MM.1S (cell line): Measurements from ENCODE around the gene RFC2.
"Not testable (repeated sequence)": the region's sequence is repeated elsewhere in the genome, so short reads cannot be mapped to it uniquely, and the experiment has no call there.

ENCODE experiments used
- DNase-seq: peaks from one replicate; pipeline ENCODE4 v3.0.0-alpha.2; 2015
- H2AFZ ChIP-seq: fragments of 300-600 bp; sonication (generic); 2 replicates; pipeline ENCODE4 v1.6.0; 2016; ENCODE audit warnings: antibody characterized with exemption, low read length
- H3F3A ChIP-seq: fragments of 300-600 bp; sonication (generic); 2 replicates; pipeline ENCODE4 v1.6.1; 2016; ENCODE audit warnings: mild to moderate bottlenecking, antibody characterized with exemption, low read length, moderate library complexity, mixed read lengths; ENCODE audit not compliant: insufficient read depth
- H3K27ac ChIP-seq: fragments of 300-600 bp; sonication (generic); 2 replicates; pipeline ENCODE4 v1.5.1; 2016; ENCODE audit warnings: mild to moderate bottlenecking, low read length
- H3K27me3 ChIP-seq: fragments of 300-600 bp; sonication (generic); replicated peaks from 2 replicates; pipeline ENCODE4 v1.6.0; 2016; ENCODE audit warnings: low read length; ENCODE audit not compliant: insufficient read depth
- H3K36me3 ChIP-seq: fragments of 300-600 bp; sonication (generic); replicated peaks from 2 replicates; pipeline ENCODE4 v1.6.1; 2016; ENCODE audit warnings: mild to moderate bottlenecking, low read length, mixed read lengths; ENCODE audit not compliant: insufficient read depth
- H3K4me1 ChIP-seq: fragments of 300-600 bp; sonication (generic); 2 replicates; pipeline ENCODE4 v1.6.1; 2016; ENCODE audit warnings: low read length, mixed read lengths
- H3K4me2 ChIP-seq: fragments of 300-600 bp; sonication (generic); 2 replicates; pipeline ENCODE4 v1.6.0; 2016; ENCODE audit warnings: low read depth, low read length
- H3K4me3 ChIP-seq: fragments of 300-600 bp; sonication (generic); 2 replicates; pipeline ENCODE4 v1.5.1; 2016; ENCODE audit warnings: low read length, mixed read lengths
- H3K79me2 ChIP-seq: fragments of 300-600 bp; sonication (generic); 2 replicates; pipeline ENCODE4 v1.6.1; 2016; ENCODE audit warnings: mixed run types, low read length, mixed read lengths
- H3K9ac ChIP-seq: fragments of 300-600 bp; sonication (generic); 2 replicates; pipeline ENCODE4 v1.6.1; 2016; ENCODE audit warnings: low read length, mixed read lengths
- H3K9me2 ChIP-seq: fragments of 300-600 bp; sonication (generic); replicated peaks from 2 replicates; pipeline ENCODE4 v1.6.1; 2016; ENCODE audit warnings: mild to moderate bottlenecking, low read length, mixed read lengths; ENCODE audit not compliant: insufficient read depth
- H3K9me3 ChIP-seq: fragments of 300-600 bp; sonication (generic); replicated peaks from 2 replicates; pipeline ENCODE4 v1.6.1; 2016; ENCODE audit warnings: mild to moderate bottlenecking, low read length, mixed read lengths; ENCODE audit not compliant: insufficient read depth
- H4K20me1 ChIP-seq: fragments of 300-600 bp; sonication (generic); 2 replicates; pipeline ENCODE4 v1.6.1; 2016; ENCODE audit warnings: mild to moderate bottlenecking, low read length, moderate library complexity, mixed read lengths; ENCODE audit not compliant: insufficient read depth
- EZH2 ChIP-seq: fragments of 300-600 bp; sonication (generic); optimal IDR thresholded peaks from 2 replicates; pipeline ENCODE3; 2017; ENCODE audit warnings: low read depth, mild to moderate bottlenecking, antibody characterized with exemption, low read length, mixed read lengths
- EZH2phosphoT487 ChIP-seq: fragments of 300-600 bp; sonication (generic); IDR thresholded peaks from 2 replicates; pipeline ENCODE4 v1.6.1; 2018; ENCODE audit warnings: antibody characterized with exemption, low read length
- TF ChIP-seq, protein P1 (sequence below): fragments of 300-600 bp; sonication (generic); IDR thresholded peaks from 2 replicates; pipeline ENCODE4 v1.5.1; 2016; ENCODE audit warnings: antibody characterized with exemption, low read length, mixed read lengths

The RFC2 gene

DNA sequence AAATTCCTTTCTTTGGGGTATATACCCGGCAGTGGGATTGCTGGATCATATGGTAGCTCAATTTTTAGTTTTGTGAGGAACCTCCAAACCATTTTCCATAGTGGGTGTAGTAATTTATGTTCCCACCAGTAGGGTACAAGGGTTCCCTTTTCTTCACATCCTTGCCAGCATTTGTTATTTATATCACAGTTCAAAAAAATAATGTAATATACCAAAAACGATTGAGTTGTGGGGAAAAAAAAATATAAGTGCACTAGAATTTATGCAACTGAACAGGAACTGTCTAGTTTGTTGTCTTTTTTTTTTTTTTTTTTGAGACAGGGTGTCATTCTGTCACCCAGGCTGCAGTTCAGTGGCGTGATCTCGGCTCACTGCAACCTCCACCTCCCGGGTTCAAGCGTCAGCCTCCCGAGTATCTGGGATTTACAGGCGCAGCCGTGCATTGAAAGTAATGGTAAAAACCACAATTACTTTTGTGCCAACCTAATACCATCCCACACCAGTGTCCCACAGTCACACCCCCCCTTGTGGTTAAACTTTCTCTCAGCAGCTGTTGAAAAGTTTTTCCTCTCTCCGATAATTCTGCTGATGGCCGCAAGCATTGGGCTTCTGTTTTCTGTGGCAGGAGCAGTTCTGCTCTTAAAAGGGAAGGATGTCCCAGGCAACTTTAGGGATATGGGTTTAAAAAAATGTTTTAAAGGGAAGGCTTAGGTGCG lies 51.2 kb downstream of the RFC2 start:
- Histone ChIP-seq H3K9ac (no peak overlapping the region), H3K79me2 (no peaks in the 10 kb centered on the region), H2AFZ (no peak overlapping the region), H3K36me3 (no peaks in the 10 kb centered on the region), H3K4me3 (no peak overlapping the region), H3K4me1 (no peaks in the 10 kb centered on the region; the same call in 1 of the 2 replicates), H3K4me2 (no peak overlapping the region), H3F3A (peaks cover 10% of the 10 kb centered on the region; the same call in 1 of the 2 replicates), H3K27ac (no peak overlapping the region), H3K9me2 (no peaks in the 10 kb centered on the region), H3K27me3 (peaks cover 24% of the 10 kb centered on the region), H3K9me3 (no peaks in the 10 kb centered on the region), H4K20me1 (0 out of 2 replicates have a peak, but pooled peaks cover 5% of the 10 kb centered on the region)
- TF ChIP-seq, protein P1, sequence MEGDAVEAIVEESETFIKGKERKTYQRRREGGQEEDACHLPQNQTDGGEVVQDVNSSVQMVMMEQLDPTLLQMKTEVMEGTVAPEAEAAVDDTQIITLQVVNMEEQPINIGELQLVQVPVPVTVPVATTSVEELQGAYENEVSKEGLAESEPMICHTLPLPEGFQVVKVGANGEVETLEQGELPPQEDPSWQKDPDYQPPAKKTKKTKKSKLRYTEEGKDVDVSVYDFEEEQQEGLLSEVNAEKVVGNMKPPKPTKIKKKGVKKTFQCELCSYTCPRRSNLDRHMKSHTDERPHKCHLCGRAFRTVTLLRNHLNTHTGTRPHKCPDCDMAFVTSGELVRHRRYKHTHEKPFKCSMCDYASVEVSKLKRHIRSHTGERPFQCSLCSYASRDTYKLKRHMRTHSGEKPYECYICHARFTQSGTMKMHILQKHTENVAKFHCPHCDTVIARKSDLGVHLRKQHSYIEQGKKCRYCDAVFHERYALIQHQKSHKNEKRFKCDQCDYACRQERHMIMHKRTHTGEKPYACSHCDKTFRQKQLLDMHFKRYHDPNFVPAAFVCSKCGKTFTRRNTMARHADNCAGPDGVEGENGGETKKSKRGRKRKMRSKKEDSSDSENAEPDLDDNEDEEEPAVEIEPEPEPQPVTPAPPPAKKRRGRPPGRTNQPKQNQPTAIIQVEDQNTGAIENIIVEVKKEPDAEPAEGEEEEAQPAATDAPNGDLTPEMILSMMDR: peak; percentile 50
- TF ChIP-seq EZH2: no peak
- DNase-seq: peak; percentile 74

DNA sequence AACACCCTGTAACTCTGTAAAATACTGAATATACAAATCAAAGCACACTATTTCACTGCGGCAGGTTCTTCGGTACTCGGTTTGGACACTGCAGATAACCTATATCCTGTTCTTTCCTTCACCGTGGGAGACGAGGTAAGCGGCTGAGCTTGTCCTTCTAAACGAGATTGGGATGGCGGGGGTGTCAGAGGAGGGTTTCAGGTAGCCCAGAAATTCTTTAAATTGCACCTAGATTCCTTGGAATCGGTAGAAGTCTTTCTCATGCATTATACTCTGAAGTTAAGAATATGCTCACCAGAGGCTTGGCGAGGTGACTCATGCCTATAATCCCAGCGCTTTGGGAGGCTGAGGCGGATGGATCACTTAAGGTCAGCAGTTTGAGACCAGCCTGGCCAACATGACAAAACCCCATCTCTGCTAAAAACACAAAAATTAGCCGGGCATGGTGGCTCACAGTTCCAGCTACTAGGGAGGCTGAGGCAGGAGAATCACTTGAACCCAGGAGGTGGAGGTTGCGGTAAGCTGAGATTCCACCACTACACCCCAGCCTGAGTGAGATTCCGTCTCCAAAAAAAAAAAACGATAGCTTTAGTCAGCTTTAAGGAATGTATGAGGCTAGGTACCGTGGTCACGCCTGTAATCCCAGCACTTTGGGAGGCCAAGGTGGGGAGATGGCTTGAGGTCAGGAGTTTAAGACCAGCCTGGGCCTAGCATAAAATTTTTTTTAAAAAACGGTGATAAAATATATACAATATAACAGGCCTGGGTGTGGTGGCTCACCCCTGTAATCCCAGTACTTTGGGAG lies 54.4 kb downstream of the RFC2 start:
- DNase-seq: no peak
- TF ChIP-seq EZH2: no peak
- H3K4me1 ChIP-seq: no peaks in the 10 kb centered on the region; the same call in 1 of the 2 replicates

DNA sequence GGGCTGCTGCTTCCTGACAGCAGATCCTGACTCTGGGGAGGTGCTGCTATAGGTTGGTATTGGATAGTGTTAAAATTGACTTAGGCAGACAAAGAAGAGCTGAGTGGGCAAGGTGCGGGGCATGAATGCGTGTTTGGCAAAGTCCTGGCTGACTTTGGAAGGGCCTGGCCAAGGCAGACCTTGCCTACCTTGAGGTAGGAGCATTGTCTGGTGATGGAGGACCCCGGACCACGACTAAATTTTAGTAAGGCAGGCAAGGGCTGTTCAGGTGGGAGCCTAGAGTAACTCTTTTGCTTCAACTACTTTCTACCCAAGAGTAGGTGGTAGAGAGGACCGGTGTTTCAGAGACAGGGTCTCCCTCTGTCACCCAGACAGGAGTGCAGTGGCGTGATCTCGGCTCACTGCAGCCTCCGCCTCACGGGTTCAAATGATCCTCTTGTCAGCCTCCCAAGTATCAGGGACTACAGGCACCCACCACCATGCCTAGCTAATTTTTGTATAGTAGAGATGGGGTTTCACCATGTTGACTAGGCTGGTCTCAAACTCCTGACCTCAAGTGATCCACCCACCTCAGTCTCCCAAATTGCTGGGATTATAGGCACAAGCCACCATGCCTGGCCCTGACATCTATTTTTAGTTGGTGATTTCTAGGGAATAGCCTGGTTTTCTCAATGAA lies 56.6 kb downstream of the RFC2 start:
- H3K9me2 ChIP-seq: no peaks in the 10 kb centered on the region
- H3F3A ChIP-seq: peaks cover under 1% of the 10 kb centered on the region; the same call in 1 of the 2 replicates
- 0 out of 2 replicates have a peak, but pooled peaks cover under 1% of the 10 kb centered on the region for H3K27me3 ChIP-seq

More for the DNA sequence above, 54.4 kb downstream of the RFC2 start:
- Histone ChIP-seq H3K9me3 (no peaks in the 10 kb centered on the region), H2AFZ (no peak overlapping the region), H3K36me3 (no peaks in the 10 kb centered on the region), H3K4me3 (no peak overlapping the region), H3K79me2 (peaks cover 2% of the 10 kb centered on the region; the same call in 1 of the 2 replicates), H3F3A (peaks cover 10% of the 10 kb centered on the region; the same call in 1 of the 2 replicates), H3K27me3 (peaks cover 7% of the 10 kb centered on the region), H3K27ac (no peak overlapping the region), H4K20me1 (no peaks in the 10 kb centered on the region), H3K9me2 (no peaks in the 10 kb centered on the region), H3K9ac (no peak overlapping the region), H3K4me2 (no peak overlapping the region)

DNA sequence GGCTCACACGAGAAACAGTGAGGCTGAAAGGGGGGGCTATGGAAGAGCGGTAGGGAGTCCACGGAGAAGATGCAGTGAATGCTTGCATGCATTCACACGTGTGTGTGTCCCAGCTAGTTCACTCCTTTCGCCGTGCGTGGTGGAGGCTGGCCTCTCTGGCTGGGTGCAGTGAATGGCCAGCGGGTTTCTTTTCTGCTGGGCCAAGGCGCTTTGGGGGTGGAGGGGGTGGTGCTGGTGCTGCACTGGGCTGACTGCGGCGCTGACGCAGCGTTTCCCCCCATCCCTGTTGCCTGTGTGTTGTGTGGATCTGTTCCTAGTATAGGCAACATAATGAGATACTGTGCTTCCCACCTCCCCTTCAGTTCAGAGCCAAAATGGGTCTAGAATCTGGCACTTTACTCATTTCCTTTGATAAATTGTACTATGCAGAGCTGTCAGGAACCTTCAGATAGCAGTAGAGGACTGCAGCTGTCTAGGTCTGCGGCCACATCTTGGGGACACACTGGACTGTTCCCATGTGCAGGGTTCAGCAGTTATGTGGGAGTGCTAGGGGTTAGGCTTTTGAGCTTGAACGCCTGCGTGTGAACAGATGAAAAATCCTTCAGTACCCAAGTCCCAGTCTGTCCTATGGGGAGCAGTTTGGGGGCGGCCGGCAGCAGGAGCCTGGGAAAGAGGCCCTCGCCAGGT lies 58.1 kb downstream of the RFC2 start:
- H4K20me1 ChIP-seq, H3K27ac ChIP-seq, H3K4me2 ChIP-seq, H3K4me3 ChIP-seq, H3K9me2 ChIP-seq, H3K9me3 ChIP-seq, H3K9ac ChIP-seq, H3K4me1 ChIP-seq, H3F3A ChIP-seq, H3K27me3 ChIP-seq, DNase-seq, H2AFZ ChIP-seq, H3K36me3 ChIP-seq: not testable (repeated sequence)
- peaks cover 13% of the 10 kb centered on the region for H3K79me2 ChIP-seq

More for the DNA sequence above, 56.6 kb downstream of the RFC2 start:
- H4K20me1 ChIP-seq: no peaks in the 10 kb centered on the region
- H3K9ac ChIP-seq: no peak overlapping the region
- no peak overlapping the region for H3K4me3 ChIP-seq
- H3K9me3 ChIP-seq: no peaks in the 10 kb centered on the region
- 0 out of 2 replicates have a peak, but pooled peaks cover 3% of the 10 kb centered on the region for H3K36me3 ChIP-seq
- TF ChIP-seq, protein P1: no peak
- TF ChIP-seq EZH2phosphoT487: no peak
- no peak for TF ChIP-seq EZH2
- no peak for DNase-seq
- H3K4me2 ChIP-seq: no peak overlapping the region
- no peak overlapping the region for H3K27ac ChIP-seq
- H3K79me2 ChIP-seq: peaks cover 8% of the 10 kb centered on the region
- no peaks in the 10 kb centered on the region for H3K4me1 ChIP-seq
- H2AFZ ChIP-seq: no peak overlapping the region

DNA sequence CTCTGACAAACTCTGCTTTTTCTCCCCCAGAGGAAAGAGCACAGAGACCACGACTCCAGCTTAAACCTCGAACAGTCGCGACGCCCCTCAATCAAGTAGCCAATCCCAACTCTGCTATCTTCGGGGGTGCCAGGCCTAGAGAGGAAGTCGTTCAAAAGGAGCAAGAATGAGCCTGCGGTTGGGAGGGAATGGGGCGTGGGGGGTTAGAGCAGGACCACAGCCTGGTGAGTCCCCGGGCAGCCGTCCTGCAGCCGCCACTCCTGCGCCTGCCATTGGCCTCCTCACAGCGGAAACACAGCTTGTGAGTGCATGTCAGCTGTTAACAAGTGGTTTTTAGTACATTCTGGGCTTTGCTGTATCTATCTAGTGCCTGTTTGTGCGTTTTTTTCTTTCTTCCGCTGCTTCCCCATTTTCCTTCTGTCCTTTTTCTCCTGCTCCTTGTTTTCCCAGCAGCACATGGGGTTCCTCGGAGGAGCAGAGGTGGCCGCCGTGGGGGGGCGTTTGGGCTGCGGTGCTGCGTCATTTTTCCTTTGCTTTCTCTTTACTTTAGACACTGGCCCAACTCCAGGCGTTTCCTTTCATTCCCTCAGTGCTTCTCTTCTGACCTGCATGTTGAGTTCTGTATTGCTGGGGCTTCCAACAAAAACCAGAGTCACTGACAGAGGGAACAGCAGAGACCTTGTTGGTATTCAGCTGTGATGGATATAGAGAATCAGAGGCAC lies 58.9 kb downstream of the RFC2 start:
- peaks cover 14% of the 10 kb centered on the region; the same call in 1 of the 2 replicates for H3K36me3 ChIP-seq

More for the DNA sequence above, 58.9 kb downstream of the RFC2 start:
- DNase-seq, H4K20me1 ChIP-seq, H3K4me2 ChIP-seq, H3K9ac ChIP-seq, H3K9me2 ChIP-seq, H3K4me3 ChIP-seq, H3K4me1 ChIP-seq, H2AFZ ChIP-seq, H3F3A ChIP-seq, H3K27me3 ChIP-seq, H3K27ac ChIP-seq, H3K9me3 ChIP-seq: not testable (repeated sequence)
- peaks cover 21% of the 10 kb centered on the region for H3K79me2 ChIP-seq
